ENCODE data around the gene RFX8. TPM values are rescaled to one million over a fixed set of nuclear protein-coding genes. Genes with fewer than 3 reads are reported as not detected.

The RFX8 gene
- total RNA-seq, 2 donors from 2014 or later = 0.45 to 0.48 TPM

- no peak for ATAC-seq (replicated peaks)
- H3K27ac Mint-ChIP-seq = no peak overlapping the region
These were observed 27.2 kb upstream of the RFX8 start for GRCh38 chr2:101502095-101502494.

GRCh38 chr2:101501443-101501842, 26.5 kb upstream of the RFX8 start:
- Mint-ChIP-seq H3K4me1 (peaks cover 11% of the 10 kb centered on the region), H3K9me3 (no peaks in the 10 kb centered on the region), H3K27me3 (no peaks in the 10 kb centered on the region), H3K36me3 (ENCODE audit: low read depth) (no peaks in the 10 kb centered on the region), H3K27ac (peak overlapping the region; percentile 35), H3K4me3 (no peak overlapping the region)
- ATAC-seq (replicated peaks) = peak; percentile 85

More at GRCh38 chr2:101502095-101502494, 27.2 kb upstream of the RFX8 start:
- H3K9me3 Mint-ChIP-seq = no peaks in the 10 kb centered on the region
- no peaks in the 10 kb centered on the region for H3K27me3 Mint-ChIP-seq
- peaks cover 11% of the 10 kb centered on the region for H3K4me1 Mint-ChIP-seq
- H3K36me3 Mint-ChIP-seq (ENCODE audit: low read depth) = no peaks in the 10 kb centered on the region
- no peak overlapping the region for H3K4me3 Mint-ChIP-seq

GRCh38 chr2:101500860-101501259, 25.9 kb upstream of the RFX8 start:
- H3K36me3 Mint-ChIP-seq (ENCODE audit: low read depth) = no peaks in the 10 kb centered on the region
- no peaks in the 10 kb centered on the region for H3K9me3 Mint-ChIP-seq
- no peaks in the 10 kb centered on the region for H3K27me3 Mint-ChIP-seq
- peaks cover 11% of the 10 kb centered on the region for H3K4me1 Mint-ChIP-seq
- no peak for ATAC-seq (replicated peaks)
- H3K4me3 Mint-ChIP-seq = no peak overlapping the region
- H3K27ac Mint-ChIP-seq = no peak overlapping the region

GRCh38 chr2:101500180-101500579, 25.3 kb upstream of the RFX8 start:
- Mint-ChIP-seq H3K27me3 (no peaks in the 10 kb centered on the region), H3K36me3 (ENCODE audit: low read depth) (no peaks in the 10 kb centered on the region), H3K9me3 (no peaks in the 10 kb centered on the region), H3K4me3 (no peak overlapping the region), H3K4me1 (peaks cover 11% of the 10 kb centered on the region), H3K27ac (no peak overlapping the region)
- no peak for ATAC-seq (replicated peaks)

- no peaks in the 10 kb centered on the region for H3K27me3 Mint-ChIP-seq
- H3K9me3 Mint-ChIP-seq = no peaks in the 10 kb centered on the region
- H3K36me3 Mint-ChIP-seq (ENCODE audit: low read depth) = no peaks in the 10 kb centered on the region
- no peak overlapping the region for H3K4me3 Mint-ChIP-seq
- H3K4me1 Mint-ChIP-seq = peaks cover under 1% of the 10 kb centered on the region
- ATAC-seq (replicated peaks) = no peak
- H3K27ac Mint-ChIP-seq = no peak overlapping the region
These were observed 21.4 kb upstream of the RFX8 start for GRCh38 chr2:101496279-101496678.

- Mint-ChIP-seq H3K4me3 (no peak overlapping the region), H3K9me3 (peaks cover 4% of the 10 kb centered on the region), H3K4me1 (no peaks in the 10 kb centered on the region), H3K27me3 (no peaks in the 10 kb centered on the region), H3K36me3 (ENCODE audit: low read depth) (no peaks in the 10 kb centered on the region), H3K27ac (no peak overlapping the region)
- ATAC-seq (replicated peaks) = no peak
These were observed 18.1 kb upstream of the RFX8 start for GRCh38 chr2:101492936-101493473.

GRCh38 chr2:101486994-101487393, 12.1 kb upstream of the RFX8 start:
- no peaks in the 10 kb centered on the region for H3K36me3 Mint-ChIP-seq (ENCODE audit: low read depth)
- ATAC-seq (replicated peaks) = no peak
- H3K4me1 Mint-ChIP-seq = peaks cover 8% of the 10 kb centered on the region
- no peaks in the 10 kb centered on the region for H3K27me3 Mint-ChIP-seq
- peak overlapping the region; percentile 1 for H3K27ac Mint-ChIP-seq
- H3K4me3 Mint-ChIP-seq = peak overlapping the region; percentile 4
- peaks cover 4% of the 10 kb centered on the region for H3K9me3 Mint-ChIP-seq

- H3K4me3 Mint-ChIP-seq = peak overlapping the region; percentile 4
- no peaks in the 10 kb centered on the region for H3K36me3 Mint-ChIP-seq (ENCODE audit: low read depth)
- ATAC-seq (replicated peaks) = peak; percentile 86
- H3K27me3 Mint-ChIP-seq = no peaks in the 10 kb centered on the region
- H3K27ac Mint-ChIP-seq = peak overlapping the region; percentile 1
- H3K9me3 Mint-ChIP-seq = peaks cover 4% of the 10 kb centered on the region
- peaks cover 8% of the 10 kb centered on the region for H3K4me1 Mint-ChIP-seq
These were observed 11.4 kb upstream of the RFX8 start for GRCh38 chr2:101486258-101486701.

GRCh38 chr2:101485856-101486255, 10.9 kb upstream of the RFX8 start:
- Mint-ChIP-seq H3K4me3 (peak overlapping the region; percentile 4), H3K27ac (peak overlapping the region; percentile 1), H3K4me1 (peaks cover 8% of the 10 kb centered on the region), H3K27me3 (no peaks in the 10 kb centered on the region), H3K36me3 (ENCODE audit: low read depth) (no peaks in the 10 kb centered on the region), H3K9me3 (peaks cover under 1% of the 10 kb centered on the region)
- no peak for ATAC-seq (replicated peaks)

- Mint-ChIP-seq H3K27ac (no peak overlapping the region), H3K4me1 (no peaks in the 10 kb centered on the region), H3K27me3 (no peaks in the 10 kb centered on the region), H3K9me3 (no peaks in the 10 kb centered on the region), H3K36me3 (ENCODE audit: low read depth) (no peaks in the 10 kb centered on the region), H3K4me3 (no peak overlapping the region)
- ATAC-seq (replicated peaks) = no peak
These were observed 5.9 kb upstream of the RFX8 start for GRCh38 chr2:101480764-101481163.

GRCh38 chr2:101479810-101480209, 4.9 kb upstream of the RFX8 start:
- Mint-ChIP-seq H3K27me3 (no peaks in the 10 kb centered on the region), H3K27ac (no peak overlapping the region), H3K4me3 (no peak overlapping the region), H3K9me3 (no peaks in the 10 kb centered on the region), H3K36me3 (ENCODE audit: low read depth) (no peaks in the 10 kb centered on the region), H3K4me1 (peaks cover 4% of the 10 kb centered on the region)
- no peak for ATAC-seq (replicated peaks)

- ATAC-seq (replicated peaks) = no peak
- H3K27me3 Mint-ChIP-seq = no peaks in the 10 kb centered on the region
- H3K36me3 Mint-ChIP-seq (ENCODE audit: low read depth) = no peaks in the 10 kb centered on the region
- no peak overlapping the region for H3K4me3 Mint-ChIP-seq
- no peaks in the 10 kb centered on the region for H3K9me3 Mint-ChIP-seq
- H3K27ac Mint-ChIP-seq = no peak overlapping the region
- peaks cover 4% of the 10 kb centered on the region for H3K4me1 Mint-ChIP-seq
These were observed 4.4 kb upstream of the RFX8 start for GRCh38 chr2:101479328-101479727.

- Mint-ChIP-seq H3K9me3 (no peaks in the 10 kb centered on the region), H3K4me3 (no peak overlapping the region), H3K27me3 (no peaks in the 10 kb centered on the region), H3K36me3 (ENCODE audit: low read depth) (no peaks in the 10 kb centered on the region), H3K4me1 (peaks cover 4% of the 10 kb centered on the region), H3K27ac (no peak overlapping the region)
- ATAC-seq (replicated peaks) = no peak
These were observed 3.5 kb upstream of the RFX8 start for GRCh38 chr2:101478181-101479001.

- Mint-ChIP-seq H3K36me3 (ENCODE audit: low read depth) (no peaks in the 10 kb centered on the region), H3K27me3 (no peaks in the 10 kb centered on the region), H3K27ac (no peak overlapping the region), H3K4me1 (peaks cover 4% of the 10 kb centered on the region), H3K4me3 (no peak overlapping the region), H3K9me3 (no peaks in the 10 kb centered on the region)
- no peak for ATAC-seq (replicated peaks)
These were observed 2.6 kb upstream of the RFX8 start for GRCh38 chr2:101477556-101477955.

- Mint-ChIP-seq H3K9me3 (no peaks in the 10 kb centered on the region), H3K27me3 (no peaks in the 10 kb centered on the region), H3K4me3 (no peak overlapping the region), H3K27ac (no peak overlapping the region), H3K4me1 (peaks cover 4% of the 10 kb centered on the region), H3K36me3 (ENCODE audit: low read depth) (no peaks in the 10 kb centered on the region)
- ATAC-seq (replicated peaks) = no peak
These were observed 1.8 kb upstream of the RFX8 start for GRCh38 chr2:101476605-101477208.
